ENCODE measurements around the gene OR1I1. TPM values are rescaled to one million over a fixed set of nuclear protein-coding genes. Genes with fewer than 3 reads are reported as not detected.

The OR1I1 gene, protein sequence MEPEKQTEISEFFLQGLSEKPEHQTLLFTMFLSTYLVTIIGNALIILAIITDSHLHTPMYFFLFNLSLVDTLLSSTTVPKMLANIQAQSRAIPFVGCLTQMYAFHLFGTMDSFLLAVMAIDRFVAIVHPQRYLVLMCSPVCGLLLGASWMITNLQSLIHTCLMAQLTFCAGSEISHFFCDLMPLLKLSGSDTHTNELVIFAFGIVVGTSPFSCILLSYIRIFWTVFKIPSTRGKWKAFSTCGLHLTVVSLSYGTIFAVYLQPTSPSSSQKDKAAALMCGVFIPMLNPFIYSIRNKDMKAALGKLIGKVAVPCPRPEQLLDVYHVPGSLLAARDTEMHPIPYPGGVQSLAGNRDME
- not detected for polyA plus RNA-seq
- long read RNA-seq, donor 1 = 0 reads
- long read RNA-seq, donor 2 = 0 reads
- long read RNA-seq, donor 3 = 0 reads
- long read RNA-seq, donor 4 = 0 reads
- long read RNA-seq, donor 5 = 0 reads
- long read RNA-seq, donor 6 = 0 reads
- long read RNA-seq, donor 7 = 0 reads
- long read RNA-seq, donor 8 = 0 reads
- long read RNA-seq, donor 9 = 0 reads
- long read RNA-seq, donor 10 = 0 reads

DNA sequence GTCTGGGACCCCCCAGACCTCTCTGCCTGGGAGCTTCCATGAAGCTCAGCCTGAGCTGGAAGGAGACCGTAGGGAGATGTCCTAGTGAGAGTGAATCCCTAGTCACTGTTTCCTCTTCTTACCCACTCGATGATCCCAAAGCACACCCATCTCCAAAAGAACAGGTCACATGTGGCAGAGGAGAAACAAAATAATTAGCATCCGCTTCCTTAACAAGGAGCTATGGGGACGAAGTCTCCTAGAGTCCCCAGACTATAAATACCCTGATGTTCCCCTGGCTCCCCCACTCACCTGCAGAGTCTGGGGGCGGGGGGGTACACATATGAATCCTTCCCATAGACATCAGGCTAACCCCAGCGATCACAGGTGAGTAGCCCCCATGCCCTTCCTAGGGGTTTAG, at the start of gene OR1I1:
OR1I1 (plus strand) TSS at position 301 of the 400 bp plus-strand sequence. CDS start 4,855 bp downstream, outside the sequence.
- DNase-seq = no peak
- WGBS, 3 donors = 60 to 64% (median 63%) methylated on average over 6 of the region's 6 CpGs
- no peak for FAIRE-seq

DNA sequence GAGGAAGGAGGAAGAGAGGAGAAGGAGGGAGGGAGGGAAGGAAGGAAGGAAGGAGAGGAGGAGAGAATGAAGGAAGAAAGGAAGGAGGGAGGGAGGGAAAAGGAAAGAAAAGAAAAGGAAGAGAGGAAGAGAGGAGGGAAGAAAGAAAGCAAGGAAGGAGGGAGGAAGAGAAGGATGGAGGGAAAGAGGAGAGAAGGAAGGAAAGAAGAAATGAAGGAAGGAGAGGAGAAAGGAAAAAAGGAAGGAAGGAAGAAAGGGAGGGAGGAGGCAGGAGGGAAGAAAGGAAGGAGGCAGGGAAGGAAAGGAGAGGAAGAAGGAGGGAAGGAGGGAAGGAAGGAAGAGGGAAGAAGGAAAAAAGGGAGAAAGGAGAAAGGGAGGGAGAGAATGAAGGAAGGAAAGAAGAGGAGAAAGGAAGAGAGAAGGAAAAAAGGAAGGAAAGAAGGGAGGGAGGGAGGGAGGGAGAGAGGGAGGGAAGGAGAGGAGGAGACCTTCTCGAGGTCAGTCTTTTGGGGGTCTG, 46.2 kb upstream of the OR1I1 start:
- WGBS, 3 donors = 36 to 43% (median 38%) methylated on average over 1 of the region's 1 CpG
- DNase-seq (no peak), FAIRE-seq (no peak)
- H3K4me3 ChIP-seq (ENCODE audit: low read depth in 1 of 3, low read length in 3 of 3) = no peak overlapping the region
- H3K36me3 ChIP-seq (ENCODE audit: control insufficient read depth in 3 of 3, insufficient read depth in 2 of 3, low read depth in 1 of 3, low read length in 3 of 3) = no peaks in the 10 kb centered on the region
- no peak overlapping the region for H3K27ac ChIP-seq (ENCODE audit: low read depth in 1 of 3, low read length in 2 of 3)
- no peaks in the 10 kb centered on the region for H3K27me3 ChIP-seq (ENCODE audit: control insufficient read depth in 3 of 3, insufficient read depth in 3 of 3, low read length in 3 of 3)
- no peaks in the 10 kb centered on the region for H3K9me3 ChIP-seq (ENCODE audit: control insufficient read depth in 2 of 2, insufficient read depth in 1 of 2, low read depth in 1 of 2, low read length in 1 of 2)
- H3K4me1 ChIP-seq (ENCODE audit: control insufficient read depth in 3 of 3, insufficient read depth in 2 of 3, low read depth in 1 of 3, low read length in 2 of 3) = no peaks in the 10 kb centered on the region

More for the DNA sequence above, at the start of gene OR1I1:
- H3K4me1 ChIP-seq (ENCODE audit: control insufficient read depth in 3 of 3, insufficient read depth in 2 of 3, low read depth in 1 of 3, low read length in 2 of 3) = no peaks in the 10 kb centered on the region
- no peak within 1 kb of the TSS for H3K27ac ChIP-seq (ENCODE audit: low read depth in 1 of 3, low read length in 2 of 3)
- peaks cover 0 to 4% (median 0%) of the 10 kb centered on the region in 3 donors for H3K27me3 ChIP-seq (ENCODE audit: control insufficient read depth in 3 of 3, insufficient read depth in 3 of 3, low read length in 3 of 3)
- no peak within 1 kb of the TSS for H3K4me3 ChIP-seq (ENCODE audit: low read depth in 1 of 3, low read length in 3 of 3)
- H3K36me3 ChIP-seq (ENCODE audit: control insufficient read depth in 3 of 3, insufficient read depth in 2 of 3, low read depth in 1 of 3, low read length in 3 of 3) = no peaks in the 10 kb centered on the region
- no peaks in the 10 kb centered on the region for H3K9me3 ChIP-seq (ENCODE audit: control insufficient read depth in 2 of 2, insufficient read depth in 1 of 2, low read depth in 1 of 2, low read length in 1 of 2)

DNA sequence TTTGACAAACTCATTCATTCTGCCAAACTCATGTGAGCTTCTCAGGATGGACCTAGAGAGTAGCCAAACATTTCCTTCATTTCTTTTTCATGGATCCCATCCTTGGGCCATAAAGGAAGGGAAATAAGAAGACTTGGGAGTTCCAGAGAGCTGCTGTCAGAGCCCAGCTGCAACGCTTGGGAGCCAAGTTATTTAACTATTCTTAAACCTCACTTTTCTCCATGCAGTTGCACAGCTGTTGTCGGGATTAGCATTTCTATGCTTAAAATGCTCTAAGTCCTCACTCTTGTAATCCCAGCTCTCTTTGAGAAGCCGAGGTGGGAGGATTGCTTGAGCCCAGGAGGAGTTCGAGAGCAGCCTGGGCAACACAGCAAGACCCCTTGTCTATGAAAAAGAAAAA, 44.4 kb upstream of the OR1I1 start:
- no peak for FAIRE-seq

DNA sequence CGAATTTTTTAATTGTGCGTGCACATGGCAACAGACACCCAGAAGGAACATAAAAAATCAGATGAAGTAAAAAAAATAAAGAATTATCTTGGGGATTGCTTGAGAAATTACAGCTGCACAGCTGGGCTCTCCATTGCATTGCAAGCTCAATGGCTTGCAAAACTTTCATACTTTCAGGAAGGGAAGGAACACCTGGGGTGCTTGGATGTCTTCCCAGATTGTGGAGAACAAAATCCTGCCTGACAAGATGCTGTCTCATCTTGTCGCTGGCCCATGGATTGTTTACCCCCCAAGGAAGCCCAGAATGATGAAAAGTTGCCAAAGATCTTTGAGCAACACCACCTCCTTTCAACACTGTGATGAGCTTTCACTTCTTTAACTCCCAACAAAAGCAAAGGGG, 43.7 kb upstream of the OR1I1 start:
- H3K27ac ChIP-seq (ENCODE audit: low read depth in 1 of 3, low read length in 2 of 3) = no peak overlapping the region
- H3K9me3 ChIP-seq (ENCODE audit: control insufficient read depth in 2 of 2, insufficient read depth in 1 of 2, low read depth in 1 of 2, low read length in 1 of 2) = no peaks in the 10 kb centered on the region
- 75 to 89% (median 78%) methylated on average over 3 of the region's 3 CpGs for WGBS, 3 donors
- no peaks in the 10 kb centered on the region for H3K36me3 ChIP-seq (ENCODE audit: control insufficient read depth in 3 of 3, insufficient read depth in 2 of 3, low read depth in 1 of 3, low read length in 3 of 3)
- DNase-seq = no peak
- H3K4me1 ChIP-seq (ENCODE audit: control insufficient read depth in 3 of 3, insufficient read depth in 2 of 3, low read depth in 1 of 3, low read length in 2 of 3) = no peaks in the 10 kb centered on the region
- no peaks in the 10 kb centered on the region for H3K27me3 ChIP-seq (ENCODE audit: control insufficient read depth in 3 of 3, insufficient read depth in 3 of 3, low read length in 3 of 3)
- no peak overlapping the region for H3K4me3 ChIP-seq (ENCODE audit: low read depth in 1 of 3, low read length in 3 of 3)
- no peak for FAIRE-seq

More for the DNA sequence above, 44.4 kb upstream of the OR1I1 start:
- H3K9me3 ChIP-seq (ENCODE audit: control insufficient read depth in 2 of 2, insufficient read depth in 1 of 2, low read depth in 1 of 2, low read length in 1 of 2) = no peaks in the 10 kb centered on the region
- no peak overlapping the region for H3K4me3 ChIP-seq (ENCODE audit: low read depth in 1 of 3, low read length in 3 of 3)
- no peaks in the 10 kb centered on the region for H3K36me3 ChIP-seq (ENCODE audit: control insufficient read depth in 3 of 3, insufficient read depth in 2 of 3, low read depth in 1 of 3, low read length in 3 of 3)
- 54 to 62% (median 57%) methylated on average over 4 of the region's 4 CpGs for WGBS, 3 donors
- H3K4me1 ChIP-seq (ENCODE audit: control insufficient read depth in 3 of 3, insufficient read depth in 2 of 3, low read depth in 1 of 3, low read length in 2 of 3) = no peaks in the 10 kb centered on the region
- H3K27me3 ChIP-seq (ENCODE audit: control insufficient read depth in 3 of 3, insufficient read depth in 3 of 3, low read length in 3 of 3) = no peaks in the 10 kb centered on the region
- no peak overlapping the region for H3K27ac ChIP-seq (ENCODE audit: low read depth in 1 of 3, low read length in 2 of 3)
- no peak for DNase-seq

DNA sequence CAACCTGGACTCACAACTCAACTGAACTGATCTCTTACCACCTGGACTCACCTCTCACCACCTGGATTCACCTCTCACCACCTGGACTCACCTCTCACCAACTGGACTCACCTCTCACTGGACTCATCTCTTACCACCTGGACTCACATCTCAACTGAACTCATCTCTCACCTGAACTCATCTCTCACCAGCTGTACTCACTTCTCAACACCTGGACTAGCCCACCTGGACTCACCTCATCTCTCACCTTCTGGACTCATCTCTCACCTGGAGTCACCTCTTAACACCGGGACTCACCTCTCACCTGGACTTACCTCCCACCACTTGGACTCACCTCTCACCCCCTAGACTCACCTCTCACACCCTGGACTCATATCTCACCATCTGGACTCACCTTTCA, 40.0 kb upstream of the OR1I1 start:
- FAIRE-seq (no peak), DNase-seq (no peak)
- no peaks in the 10 kb centered on the region for H3K9me3 ChIP-seq (ENCODE audit: control insufficient read depth in 2 of 2, insufficient read depth in 1 of 2, low read depth in 1 of 2, low read length in 1 of 2)
- H3K27ac ChIP-seq (ENCODE audit: low read depth in 1 of 3, low read length in 2 of 3) = no peak overlapping the region
- H3K27me3 ChIP-seq (ENCODE audit: control insufficient read depth in 3 of 3, insufficient read depth in 3 of 3, low read length in 3 of 3) = no peaks in the 10 kb centered on the region
- H3K36me3 ChIP-seq (ENCODE audit: control insufficient read depth in 3 of 3, insufficient read depth in 2 of 3, low read depth in 1 of 3, low read length in 3 of 3) = no peaks in the 10 kb centered on the region
- H3K4me3 ChIP-seq (ENCODE audit: low read depth in 1 of 3, low read length in 3 of 3) = no peak overlapping the region
- H3K4me1 ChIP-seq (ENCODE audit: control insufficient read depth in 3 of 3, insufficient read depth in 2 of 3, low read depth in 1 of 3, low read length in 2 of 3) = no peaks in the 10 kb centered on the region
- 48 to 76% (median 56%) methylated on average over 1 of the region's 1 CpG for WGBS, 3 donors

DNA sequence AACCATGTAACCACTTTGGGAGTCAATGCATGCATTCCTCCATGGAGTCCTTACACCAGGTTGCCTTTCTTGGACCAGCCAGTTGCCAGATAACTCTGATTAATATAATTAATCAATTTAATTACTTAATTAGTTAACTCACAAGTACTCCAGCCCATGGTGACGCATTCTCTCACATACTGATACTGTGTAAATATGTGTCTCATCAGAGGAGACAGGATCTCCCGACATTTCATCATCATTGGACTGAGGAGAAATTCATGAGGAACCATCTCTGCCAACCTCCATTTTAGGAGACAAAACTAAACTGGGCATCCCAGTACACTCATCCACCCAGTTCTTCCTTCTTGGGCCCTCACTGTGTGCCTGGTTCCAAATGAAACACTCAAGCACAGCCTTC, 39.2 kb upstream of the OR1I1 start:
- FAIRE-seq = no peak
- WGBS, 3 donors = 82 to 84% (median 82%) methylated on average over 2 of the region's 2 CpGs
- no peaks in the 10 kb centered on the region for H3K9me3 ChIP-seq (ENCODE audit: control insufficient read depth in 2 of 2, insufficient read depth in 1 of 2, low read depth in 1 of 2, low read length in 1 of 2)
- DNase-seq = no peak
- no peaks in the 10 kb centered on the region for H3K27me3 ChIP-seq (ENCODE audit: control insufficient read depth in 3 of 3, insufficient read depth in 3 of 3, low read length in 3 of 3)
- no peak overlapping the region for H3K4me3 ChIP-seq (ENCODE audit: low read depth in 1 of 3, low read length in 3 of 3)
- H3K27ac ChIP-seq (ENCODE audit: low read depth in 1 of 3, low read length in 2 of 3) = no peak overlapping the region
- H3K36me3 ChIP-seq (ENCODE audit: control insufficient read depth in 3 of 3, insufficient read depth in 2 of 3, low read depth in 1 of 3, low read length in 3 of 3) = no peaks in the 10 kb centered on the region
- H3K4me1 ChIP-seq (ENCODE audit: control insufficient read depth in 3 of 3, insufficient read depth in 2 of 3, low read depth in 1 of 3, low read length in 2 of 3) = no peaks in the 10 kb centered on the region

DNA sequence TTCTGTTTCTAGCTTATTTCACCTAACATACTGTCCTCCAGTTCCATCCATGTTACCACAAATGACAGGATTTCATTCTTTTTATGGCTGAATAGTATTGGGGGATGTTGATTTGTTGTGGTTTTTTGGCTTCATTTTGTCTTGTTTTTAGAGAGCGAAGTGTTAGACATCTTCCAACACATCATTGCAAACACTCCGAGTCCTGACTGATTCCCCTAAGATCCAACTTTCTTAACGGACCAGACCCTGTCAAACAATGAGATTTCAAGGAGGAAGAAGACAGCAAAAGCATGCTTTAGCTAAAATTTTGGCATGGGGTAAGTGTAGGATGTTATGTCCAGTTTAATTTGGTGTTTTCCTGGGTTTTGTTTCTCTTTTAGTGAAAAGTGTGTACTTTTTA, 36.5 kb upstream of the OR1I1 start:
- 54 to 73% (median 59%) methylated on average over 3 of the region's 3 CpGs for WGBS, 3 donors
- FAIRE-seq = no peak
- H3K27ac ChIP-seq (ENCODE audit: low read depth in 1 of 3, low read length in 2 of 3) = no peak overlapping the region
- no peaks in the 10 kb centered on the region for H3K4me1 ChIP-seq (ENCODE audit: control insufficient read depth in 3 of 3, insufficient read depth in 2 of 3, low read depth in 1 of 3, low read length in 2 of 3)
- no peak for DNase-seq
- H3K4me3 ChIP-seq (ENCODE audit: low read depth in 1 of 3, low read length in 3 of 3) = no peak overlapping the region
- no peaks in the 10 kb centered on the region for H3K36me3 ChIP-seq (ENCODE audit: control insufficient read depth in 3 of 3, insufficient read depth in 2 of 3, low read depth in 1 of 3, low read length in 3 of 3)
- H3K27me3 ChIP-seq (ENCODE audit: control insufficient read depth in 3 of 3, insufficient read depth in 3 of 3, low read length in 3 of 3) = no peaks in the 10 kb centered on the region
- no peaks in the 10 kb centered on the region for H3K9me3 ChIP-seq (ENCODE audit: control insufficient read depth in 2 of 2, insufficient read depth in 1 of 2, low read depth in 1 of 2, low read length in 1 of 2)

DNA sequence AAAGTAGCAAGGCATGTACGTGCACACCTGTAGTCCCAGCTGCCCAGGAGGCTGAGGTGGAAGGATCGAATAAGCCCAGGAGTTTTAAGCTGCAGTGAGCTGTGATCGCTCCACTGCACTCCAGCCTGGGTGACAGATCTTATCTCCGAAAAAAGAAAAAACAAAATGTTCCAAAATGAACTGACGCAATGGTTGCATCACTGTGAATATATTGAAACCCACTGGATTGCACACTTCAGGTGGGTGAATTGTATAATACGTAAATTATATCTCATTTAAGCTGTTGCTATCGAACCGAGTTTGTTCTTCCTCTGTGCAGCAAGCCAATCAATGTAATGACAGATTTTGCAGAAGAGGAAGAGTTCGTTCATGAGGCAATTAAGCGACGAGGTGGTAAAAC, 34.3 kb upstream of the OR1I1 start:
- 59 to 84% (median 71%) methylated on average over 11 of the region's 11 CpGs for WGBS, 3 donors

More for the DNA sequence above, 34.3 kb upstream of the OR1I1 start:
- Histone ChIP-seq H3K4me3 (ENCODE audit: low read depth in 1 of 3, low read length in 3 of 3) (no peak overlapping the region), H3K27ac (ENCODE audit: low read depth in 1 of 3, low read length in 2 of 3) (no peak overlapping the region), H3K4me1 (ENCODE audit: control insufficient read depth in 3 of 3, insufficient read depth in 2 of 3, low read depth in 1 of 3, low read length in 2 of 3) (no peaks in the 10 kb centered on the region), H3K27me3 (ENCODE audit: control insufficient read depth in 3 of 3, insufficient read depth in 3 of 3, low read length in 3 of 3) (no peaks in the 10 kb centered on the region), H3K36me3 (ENCODE audit: control insufficient read depth in 3 of 3, insufficient read depth in 2 of 3, low read depth in 1 of 3, low read length in 3 of 3) (no peaks in the 10 kb centered on the region), H3K9me3 (ENCODE audit: control insufficient read depth in 2 of 2, insufficient read depth in 1 of 2, low read depth in 1 of 2, low read length in 1 of 2) (no peaks in the 10 kb centered on the region)
- FAIRE-seq (no peak), DNase-seq (no peak)
